Measurements from ENCODE around the gene NLK. TPM values are rescaled to one million over a fixed set of nuclear protein-coding genes. Genes with fewer than 3 reads are reported as not detected.

Gene NLK
- total and polyA plus RNA-seq, 2 of the 4 experiments (the other 2 are of a cell fraction), result 15.3 to 23.3 TPM

GRCh38 chr17:27993161-27993695 is 49.2 kb upstream of the NLK start:
- Histone ChIP-seq H3K4me1 (ENCODE audit: control insufficient read depth, insufficient read depth, low read length) (no peaks in the 10 kb centered on the region), H3K27me3 (ENCODE audit: control insufficient read depth, insufficient read depth, low read length) (peaks cover 32% of the 10 kb centered on the region), H4K5ac (ENCODE audit: low read depth, low read length) (no peak overlapping the region), H3K14ac (replicated peaks; ENCODE audit: low read depth, low read length) (no peak overlapping the region), H3K18ac (ENCODE audit: low read depth, low read length) (no peak overlapping the region), H3K23ac (ENCODE audit: low read depth, low read length) (no peak overlapping the region), H3K56ac (ENCODE audit: extremely low read depth, insufficient read depth, low read length) (no peak overlapping the region), H3K9me3 (ENCODE audit: control insufficient read depth, insufficient read depth, low read length) (no peaks in the 10 kb centered on the region; the same call in 1 of the 2 replicates), H3K4me3 (ENCODE audit: insufficient read depth, low read depth, low read length) (no peak overlapping the region), H4K8ac (ENCODE audit: low read depth in 2 of 2, low read length in 2 of 2) (no peak overlapping the region), H2AK9ac (replicated peaks; ENCODE audit: low read depth, low read length, poor library complexity) (no peak overlapping the region), H4K20me1 (ENCODE audit: insufficient read depth, low read length) (no peaks in the 10 kb centered on the region), H2BK15ac (ENCODE audit: low read depth, low read length) (no peak overlapping the region), H2BK20ac (ENCODE audit: low read depth, low read length) (no peak overlapping the region), H3K4me2 (ENCODE audit: low read depth, low read length) (no peak overlapping the region), H2BK5ac (ENCODE audit: low read depth, low read length, poor library complexity, severe bottlenecking) (no peak overlapping the region), H2AFZ (replicated peaks; ENCODE audit: low read length, poor library complexity) (no peak overlapping the region), H3K4ac (ENCODE audit: low read depth, low read length) (no peak overlapping the region), H3K36me3 (ENCODE audit: control insufficient read depth, insufficient read depth, low read length) (no peaks in the 10 kb centered on the region), H3K27ac (ENCODE audit: insufficient read depth, low read length) (no peak overlapping the region), H3K79me1 (ENCODE audit: low read depth in 1 of 2, low read length in 2 of 2) (no peaks in the 10 kb centered on the region), H3K9ac (ENCODE audit: low read depth, low read length) (no peak overlapping the region), H2AK5ac (ENCODE audit: low read depth, low read length) (no peak overlapping the region), H2BK120ac (ENCODE audit: low read depth, low read length) (no peak overlapping the region), H4K91ac (ENCODE audit: insufficient read depth, low read depth, low read length) (no peak overlapping the region), H3K9me1 (ENCODE audit: insufficient read depth, low read length) (no peaks in the 10 kb centered on the region)
- in situ Hi-C loops (cut with MboI; ENCODE audit: low sequenced_read_pairs) (no loop called here), intact Hi-C loops (cut with micrococcal nuclease) (no loop called here), dilution Hi-C loops (cut with HindIII; ENCODE audit: low sequenced_read_pairs, unreplicated experiment) (no loop called here)
- TF ChIP-seq CEBPB (IDR thresholded peaks at IDR 0.05; ENCODE audit: low read depth, low read length) (no peak), USF2 (IDR thresholded peaks at IDR 0.05; ENCODE audit: low read depth, low read length) (no peak)
- ATAC-seq (ENCODE audit: low read depth), result no peak
- BruUV-seq (replicated peaks), result no TSS peak
- POLR2A ChIA-PET (ENCODE audit: unreplicated experiment), result no interaction called here
- DNase-seq, result no peak
- 31% methylated on average over 2 of the region's 3 CpGs; no CpG with 5 or more reads in 1 of the 2 experiments for WGBS, 2 experiments (ENCODE audit: extremely low coverage in 2 of 2, insufficient read length in 1 of 2)
- CTCF ChIA-PET, result no interaction called here

Data from IMR-90 (cell line).